ENCODE results near the gene ADK. TPM values are rescaled to one million over a fixed set of nuclear protein-coding genes. Genes with fewer than 3 reads are reported as not detected.
"Not testable (repeated sequence)": the region's sequence is repeated elsewhere in the genome, so short reads cannot be mapped to it uniquely, and the experiment has no call there.

The ADK gene
- polyA plus RNA-seq, 3 donors = 27.0 to 33.2 (median 27.3) TPM

GRCh38 chr10:74539317-74539716 lies 388.3 kb downstream of the ADK start:
- no peak for DNase-seq (ENCODE audit: extremely low read depth in 1 of 11, low read depth in 9 of 11, low spot score in 4 of 11)

GRCh38 chr10:74541375-74541774 lies 390.4 kb downstream of the ADK start:
- no peak for DNase-seq (ENCODE audit: extremely low read depth in 1 of 11, low read depth in 9 of 11, low spot score in 4 of 11)

GRCh38 chr10:74542077-74542476 lies 391.1 kb downstream of the ADK start:
- no peak for DNase-seq (ENCODE audit: extremely low read depth in 1 of 11, low read depth in 9 of 11, low spot score in 4 of 11)

- DNase-seq (ENCODE audit: extremely low read depth in 1 of 11, low read depth in 9 of 11, low spot score in 4 of 11) = no peak
Observed at GRCh38 chr10:74543276-74543675, 392.3 kb downstream of the ADK start.

GRCh38 chr10:74544106-74544505 lies 393.1 kb downstream of the ADK start:
- DNase-seq (ENCODE audit: extremely low read depth in 1 of 11, low read depth in 9 of 11, low spot score in 4 of 11) = no peak

- DNase-seq (ENCODE audit: extremely low read depth in 1 of 11, low read depth in 9 of 11, low spot score in 4 of 11) = no peak
Observed at GRCh38 chr10:74548676-74549075, 397.7 kb downstream of the ADK start.

GRCh38 chr10:74556072-74556705 lies 405.2 kb downstream of the ADK start:
- DNase-seq (ENCODE audit: extremely low read depth in 1 of 11, low read depth in 9 of 11, low spot score in 4 of 11) = no peak

GRCh38 chr10:74557098-74557497 lies 406.1 kb downstream of the ADK start:
- no peak for DNase-seq (ENCODE audit: extremely low read depth in 1 of 11, low read depth in 9 of 11, low spot score in 4 of 11)

- DNase-seq (ENCODE audit: extremely low read depth in 1 of 11, low read depth in 9 of 11, low spot score in 4 of 11) = no peak
Observed at GRCh38 chr10:74558403-74558802, 407.4 kb downstream of the ADK start.

GRCh38 chr10:74558897-74559296 lies 407.9 kb downstream of the ADK start:
- DNase-seq (ENCODE audit: extremely low read depth in 1 of 11, low read depth in 9 of 11, low spot score in 4 of 11) = no peak

- not testable (repeated sequence) for DNase-seq (ENCODE audit: extremely low read depth in 1 of 11, low read depth in 9 of 11, low spot score in 4 of 11)
Observed at GRCh38 chr10:74568896-74569295, 417.9 kb downstream of the ADK start.

GRCh38 chr10:74573497-74573896 lies 422.5 kb downstream of the ADK start:
- not testable (repeated sequence) for DNase-seq (ENCODE audit: extremely low read depth in 1 of 11, low read depth in 9 of 11, low spot score in 4 of 11)

- DNase-seq (ENCODE audit: extremely low read depth in 1 of 11, low read depth in 9 of 11, low spot score in 4 of 11) = no peak
Observed at GRCh38 chr10:74575191-74575720, 424.2 kb downstream of the ADK start.

GRCh38 chr10:74575912-74576311 lies 424.9 kb downstream of the ADK start:
- DNase-seq (ENCODE audit: extremely low read depth in 1 of 11, low read depth in 9 of 11, low spot score in 4 of 11) = no peak

GRCh38 chr10:74576586-74576985 lies 425.6 kb downstream of the ADK start:
- DNase-seq (ENCODE audit: extremely low read depth in 1 of 11, low read depth in 9 of 11, low spot score in 4 of 11) = no peak

- not testable (repeated sequence) for DNase-seq (ENCODE audit: extremely low read depth in 1 of 11, low read depth in 9 of 11, low spot score in 4 of 11)
Observed at GRCh38 chr10:74580438-74580837, 429.4 kb downstream of the ADK start.

GRCh38 chr10:74582566-74582965 lies 431.5 kb downstream of the ADK start:
- DNase-seq (ENCODE audit: extremely low read depth in 1 of 11, low read depth in 9 of 11, low spot score in 4 of 11) = no peak

- DNase-seq (ENCODE audit: extremely low read depth in 1 of 11, low read depth in 9 of 11, low spot score in 4 of 11) = peak in 4 of 11 donors; percentile 25 to 49 (median 36)
Observed at GRCh38 chr10:74585231-74586087, 434.4 kb downstream of the ADK start.

GRCh38 chr10:74586088-74586585 lies 435.1 kb downstream of the ADK start:
- peak in 1 of 11 donors; percentile 35 for DNase-seq (ENCODE audit: extremely low read depth in 1 of 11, low read depth in 9 of 11, low spot score in 4 of 11)

All from renal cortex interstitium (tissue), 11 donors.